PC-3 (cell line): Measurements from ENCODE around the gene SLC15A3. TPM values are rescaled to one million over a fixed set of nuclear protein-coding genes. Genes with fewer than 3 reads are reported as not detected.

Experiments
- ATAC-seq: fragments of 200-7000 bp; cut with Tn5 transposase; 2 replicates; pipeline ENCODE4 v1.9.1; 2020; ENCODE audit warnings: mild to moderate bottlenecking, moderate library complexity
- BruUV-seq: library from RNA; stranded (reverse); fragments of 400-500 nt; replicated peaks from 2 replicates; lab custom pipeline; 2021; lab: Mats Ljungman, UMichigan
- CTCF ChIA-PET: fragments of 300-600 bp; sonication (Branson Sonifier 250); formaldehyde crosslinking; loops from one replicate; lab custom pipeline; 2022; ENCODE audit warnings: antibody characterized with exemption; lab: Charles Lee
- POLR2A ChIA-PET: fragments of 300-600 bp; sonication (Branson Sonifier 250); formaldehyde crosslinking; loops from one replicate; lab custom pipeline; 2022; ENCODE audit warnings: antibody characterized with exemption; ENCODE audit not compliant: unreplicated experiment; lab: Charles Lee
- DNase-seq: peaks from one replicate; pipeline ENCODE4 v3.0.0-alpha.2; 2015
- H2AFZ ChIP-seq: fragments of 300-600 bp; sonication (generic); 2 replicates; pipeline ENCODE4 v1.6.0; 2016; ENCODE audit warnings: antibody characterized with exemption, low read length
- H3F3A ChIP-seq: fragments of 300-600 bp; sonication (generic); one replicate; pipeline ENCODE4 v1.6.0; 2017; ENCODE audit warnings: antibody characterized with exemption, low read length, control low read depth, mild to moderate bottlenecking; ENCODE audit not compliant: unreplicated experiment
- H3K27ac ChIP-seq: fragments of 300-600 bp; sonication (generic); 2 replicates; pipeline ENCODE4 v1.5.1; 2016; ENCODE audit warnings: mild to moderate bottlenecking, low read length
- H3K27me3 ChIP-seq: fragments of 300-600 bp; sonication (generic); 2 replicates; pipeline ENCODE4 v1.6.1; 2016; ENCODE audit warnings: low read length, mixed read lengths
- H3K36me3 ChIP-seq: fragments of 300-600 bp; sonication (generic); 2 replicates; pipeline ENCODE4 v1.6.1; 2016; ENCODE audit warnings: low read depth, mixed run types, low read length, mixed read lengths
- H3K4me1 ChIP-seq: fragments of 300-600 bp; sonication (generic); 2 replicates; pipeline ENCODE4 v1.5.1; 2016; ENCODE audit warnings: low read length; ENCODE audit not compliant: insufficient read depth
- H3K4me2 ChIP-seq: fragments of 300-600 bp; sonication (generic); 2 replicates; pipeline ENCODE4 v1.6.0; 2016; ENCODE audit warnings: low read length
- H3K4me3 ChIP-seq: fragments of 300-600 bp; sonication (generic); 2 replicates; pipeline ENCODE4 v1.5.1; 2016; ENCODE audit warnings: mild to moderate bottlenecking, low read length, mixed read lengths
- H3K79me2 ChIP-seq: fragments of 300-600 bp; sonication (generic); 2 replicates; pipeline ENCODE4 v1.6.1; 2017; ENCODE audit warnings: low read length, mixed read lengths
- H3K9ac ChIP-seq: fragments of 300-600 bp; sonication (generic); 2 replicates; pipeline ENCODE4 v1.6.0; 2016; ENCODE audit warnings: mild to moderate bottlenecking, low read length
- H3K9me2 ChIP-seq: fragments of 300-600 bp; sonication (generic); replicated peaks from 2 replicates; pipeline ENCODE4 v1.6.1; 2016; ENCODE audit warnings: mixed run types, low read length, mixed read lengths
- H3K9me3 ChIP-seq: fragments of 300-600 bp; sonication (generic); 2 replicates; pipeline ENCODE4 v1.6.1; 2016; ENCODE audit warnings: low read length, mixed read lengths
- H4K20me1 ChIP-seq: fragments of 300-600 bp; sonication (generic); 2 replicates; pipeline ENCODE4 v1.6.1; 2016; ENCODE audit warnings: low read length, mixed read lengths
- EZH2 ChIP-seq: fragments of 300-600 bp; sonication (generic); IDR thresholded peaks from one replicate; pipeline ENCODE4 v1.6.1; 2017; ENCODE audit warnings: antibody characterized with exemption, mild to moderate bottlenecking, low read length; ENCODE audit not compliant: unreplicated experiment
- EZH2phosphoT487 ChIP-seq: fragments of 300-600 bp; sonication (generic); IDR thresholded peaks from 2 replicates; pipeline ENCODE4 v1.6.1; 2018; ENCODE audit warnings: mild to moderate bottlenecking, antibody characterized with exemption, low read length, borderline replicate concordance
- intact Hi-C: fragments of 100-400 bp; cut with micrococcal nuclease; formaldehyde crosslinking; loops from 2 replicates; pipeline ENCODE4 v1.9.0; 2023
- total RNA-seq: library from RNA; depleted of rRNA; stranded (reverse); fragments of >200 nt; gene quantifications from 2 replicates; pipeline ENCODE4 v1.2.3, GENCODE V29; 2014
- TF ChIP-seq, protein P1 (sequence below): fragments of 300-600 bp; sonication (generic); conservative IDR thresholded peaks from 2 replicates; pipeline ENCODE4 v1.5.1; 2017; ENCODE audit warnings: antibody characterized with exemption, low read depth, mild to moderate bottlenecking, low read length

Gene SLC15A3
- total RNA-seq, 1 experiment from 2014 or later, result not detected

DNA sequence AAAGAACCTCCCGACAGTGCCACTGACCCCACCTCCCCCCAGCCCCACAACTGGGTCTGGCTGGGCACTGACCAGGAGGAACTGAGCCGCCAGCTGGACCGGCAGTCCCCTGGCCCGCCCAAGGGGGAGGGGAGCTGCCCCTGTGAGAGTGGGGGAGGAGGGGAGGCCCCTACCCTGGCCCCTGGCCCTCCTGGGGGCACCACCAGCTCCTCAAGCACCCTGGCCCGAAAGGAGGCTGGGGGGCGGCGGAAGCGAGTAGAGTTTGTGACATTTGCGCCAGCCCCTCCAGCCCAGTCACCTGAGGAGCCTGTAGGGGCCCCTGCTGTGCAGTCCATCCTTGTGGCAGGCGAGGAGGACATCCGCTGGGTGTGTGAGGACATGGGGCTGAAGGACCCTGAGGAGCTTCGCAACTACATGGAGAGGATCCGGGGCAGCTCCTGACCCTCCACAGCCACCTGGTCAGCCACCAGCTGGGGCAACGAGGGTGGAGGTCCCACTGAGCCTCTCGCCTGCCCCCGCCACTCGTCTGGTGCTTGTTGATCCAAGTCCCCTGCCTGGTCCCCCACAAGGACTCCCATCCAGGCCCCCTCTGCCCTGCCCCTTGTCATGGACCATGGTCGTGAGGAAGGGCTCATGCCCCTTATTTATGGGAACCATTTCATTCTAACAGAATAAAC is 15.4 kb downstream of the SLC15A3 start:
- H4K20me1 ChIP-seq, result no peaks in the 10 kb centered on the region
- intact Hi-C loops, result no loop called here
- TF ChIP-seq, protein P1, sequence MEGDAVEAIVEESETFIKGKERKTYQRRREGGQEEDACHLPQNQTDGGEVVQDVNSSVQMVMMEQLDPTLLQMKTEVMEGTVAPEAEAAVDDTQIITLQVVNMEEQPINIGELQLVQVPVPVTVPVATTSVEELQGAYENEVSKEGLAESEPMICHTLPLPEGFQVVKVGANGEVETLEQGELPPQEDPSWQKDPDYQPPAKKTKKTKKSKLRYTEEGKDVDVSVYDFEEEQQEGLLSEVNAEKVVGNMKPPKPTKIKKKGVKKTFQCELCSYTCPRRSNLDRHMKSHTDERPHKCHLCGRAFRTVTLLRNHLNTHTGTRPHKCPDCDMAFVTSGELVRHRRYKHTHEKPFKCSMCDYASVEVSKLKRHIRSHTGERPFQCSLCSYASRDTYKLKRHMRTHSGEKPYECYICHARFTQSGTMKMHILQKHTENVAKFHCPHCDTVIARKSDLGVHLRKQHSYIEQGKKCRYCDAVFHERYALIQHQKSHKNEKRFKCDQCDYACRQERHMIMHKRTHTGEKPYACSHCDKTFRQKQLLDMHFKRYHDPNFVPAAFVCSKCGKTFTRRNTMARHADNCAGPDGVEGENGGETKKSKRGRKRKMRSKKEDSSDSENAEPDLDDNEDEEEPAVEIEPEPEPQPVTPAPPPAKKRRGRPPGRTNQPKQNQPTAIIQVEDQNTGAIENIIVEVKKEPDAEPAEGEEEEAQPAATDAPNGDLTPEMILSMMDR, result no peak
- TF ChIP-seq EZH2phosphoT487 (no peak), EZH2 (no peak)
- peaks cover 6% of the 10 kb centered on the region; the same call in 1 of the 2 replicates for H3K36me3 ChIP-seq
- no peaks in the 10 kb centered on the region for H3K27me3 ChIP-seq
- CTCF ChIA-PET, result no interaction called here
- no TSS peak for BruUV-seq
- H3K4me1 ChIP-seq, result no peaks in the 10 kb centered on the region
- no peak for DNase-seq
- H3K79me2 ChIP-seq, result no peaks in the 10 kb centered on the region
- H3F3A ChIP-seq, result no peaks in the 10 kb centered on the region
- H3K27ac ChIP-seq, result no peak overlapping the region
- no peak overlapping the region for H3K4me3 ChIP-seq
- POLR2A ChIA-PET, result interaction anchor here (0.6 kb wide), 1 partner anchor 18 kb away, joined by 3 read pairs; no protein-coding TSS in a partner anchor
- no peaks in the 10 kb centered on the region for H3K9me3 ChIP-seq
- H3K9ac ChIP-seq, result no peak overlapping the region
- H3K9me2 ChIP-seq, result no peaks in the 10 kb centered on the region
- H2AFZ ChIP-seq, result no peak overlapping the region
- ATAC-seq, result no peak
- H3K4me2 ChIP-seq, result no peak overlapping the region

DNA sequence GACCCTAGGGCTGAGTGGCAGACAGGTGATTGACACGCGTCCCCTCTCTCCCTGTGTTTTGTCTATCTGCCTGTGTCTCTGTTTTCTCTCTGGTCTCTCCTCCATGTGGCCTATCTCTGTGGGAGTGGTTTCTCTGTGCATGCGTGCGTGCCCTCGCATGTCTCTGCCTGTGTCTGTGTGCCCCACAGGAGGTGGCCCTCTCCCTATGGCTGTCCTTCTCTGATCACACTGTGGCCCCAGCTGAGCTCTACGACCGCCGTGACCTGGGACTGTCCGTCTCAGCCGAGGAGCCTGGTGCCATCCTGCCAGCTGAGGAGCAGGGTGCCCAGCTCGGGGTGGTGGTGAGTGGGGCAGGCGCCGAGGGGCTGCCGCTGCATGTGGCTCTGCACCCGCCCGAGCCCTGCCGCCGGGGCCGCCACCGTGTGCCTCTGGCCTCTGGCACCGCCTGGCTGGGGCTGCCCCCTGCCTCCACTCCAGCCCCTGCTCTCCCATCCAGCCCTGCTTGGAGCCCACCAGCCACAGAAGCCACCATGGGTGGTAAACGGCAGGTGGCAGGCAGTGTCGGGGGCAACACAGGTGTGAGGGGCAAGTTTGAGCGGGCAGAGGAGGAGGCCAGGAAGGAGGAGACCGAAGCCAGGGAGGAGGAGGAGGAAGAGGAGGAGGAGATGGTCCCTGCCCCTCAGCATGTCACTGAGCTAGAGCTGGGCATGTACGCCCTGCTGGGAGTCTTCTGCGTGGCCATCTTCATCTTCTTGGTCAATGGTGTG is 16.1 kb downstream of the SLC15A3 start:
- Histone ChIP-seq H3K4me1 (no peaks in the 10 kb centered on the region), H3K27me3 (no peaks in the 10 kb centered on the region), H3K4me2 (no peak overlapping the region), H3K36me3 (peaks cover 11% of the 10 kb centered on the region; the same call in 1 of the 2 replicates), H3F3A (no peaks in the 10 kb centered on the region), H3K27ac (no peak overlapping the region), H2AFZ (no peak overlapping the region), H3K9me2 (no peaks in the 10 kb centered on the region), H3K9me3 (no peaks in the 10 kb centered on the region), H4K20me1 (no peaks in the 10 kb centered on the region), H3K9ac (no peak overlapping the region), H3K79me2 (no peaks in the 10 kb centered on the region), H3K4me3 (no peak overlapping the region)
- BruUV-seq, result no TSS peak
- intact Hi-C loops, result no loop called here
- POLR2A ChIA-PET, result no interaction called here
- CTCF ChIA-PET, result no interaction called here
- no peak for ATAC-seq
- no peak for DNase-seq
- TF ChIP-seq, protein P1, result no peak
- TF ChIP-seq EZH2phosphoT487 (no peak), EZH2 (no peak)
